AG09319 (cell line): ENCODE data around the gene GLI2.

Experiments used
- DNase-seq: peaks from one replicate; pipeline ENCODE4 v3.0.0-alpha.2; 2010; ENCODE audit warnings: low read depth; ENCODE audit errors: extremely low read depth
- CTCF ChIP-seq: IDR thresholded peaks from 2 replicates; pipeline ENCODE4 v1.5.1; 2011; ENCODE audit warnings: low read depth, mild to moderate bottlenecking, inconsistent platforms, low read length, moderate library complexity

Gene GLI2

GRCh38 chr2:120748310-120748709, 12.6 kb downstream of the GLI2 start:
- DNase-seq, result no peak
- TF ChIP-seq CTCF, result no peak

- DNase-seq, result no peak
Observed at GRCh38 chr2:120748741-120749140, 13.1 kb downstream of the GLI2 start.

DNA sequence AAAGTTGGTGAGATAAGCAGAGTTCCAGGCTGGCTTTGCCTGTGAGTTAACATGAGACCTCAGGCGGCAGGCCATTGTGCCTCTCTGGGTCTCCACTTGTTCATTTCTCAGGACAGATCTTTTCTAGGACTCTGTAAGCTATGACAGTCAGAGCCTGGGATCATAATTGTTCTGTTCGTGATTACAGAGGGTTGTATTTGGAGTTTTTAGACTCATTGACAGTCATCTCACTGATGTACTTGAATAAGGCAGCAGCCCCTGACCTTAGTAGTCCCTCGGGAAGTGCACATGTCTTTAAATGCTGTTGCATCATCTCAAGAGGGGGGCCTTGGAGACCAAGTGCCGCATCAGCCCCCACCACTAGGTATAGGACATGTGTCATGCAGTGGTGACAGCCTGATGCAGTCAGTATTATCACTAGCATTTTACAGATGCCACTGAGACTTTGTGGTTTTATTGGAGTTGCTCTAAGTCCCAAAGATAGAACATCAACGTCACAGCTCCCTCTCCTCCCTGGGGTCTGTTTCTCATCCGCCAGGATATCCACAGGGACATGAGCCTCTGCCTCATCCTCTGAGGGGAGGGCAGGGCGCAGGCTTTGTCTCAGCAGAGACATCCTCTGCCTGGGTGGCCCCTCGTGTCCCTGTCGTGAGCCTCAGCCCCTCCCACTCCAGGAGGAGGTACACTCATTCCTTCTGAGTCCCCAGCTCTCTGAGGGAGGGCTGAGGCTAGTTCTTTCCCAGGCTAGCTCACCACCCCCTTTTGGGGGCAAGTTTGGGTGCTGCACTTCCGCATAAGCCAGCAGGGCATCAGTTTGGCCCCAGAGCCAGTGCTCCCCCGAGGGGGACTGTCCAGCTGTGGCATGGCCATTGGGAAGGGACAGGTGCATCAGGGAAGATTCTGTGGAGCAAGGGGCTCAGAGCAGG, 14.1 kb downstream of the GLI2 start:
- TF ChIP-seq CTCF, result no peak
- no peak for DNase-seq

More at GRCh38 chr2:120748741-120749140, 13.1 kb downstream of the GLI2 start:
- no peak for TF ChIP-seq CTCF

GRCh38 chr2:120750488-120751210, 15.0 kb downstream of the GLI2 start:
- TF ChIP-seq CTCF, result no peak

GRCh38 chr2:120751553-120751952, 15.9 kb downstream of the GLI2 start:
- TF ChIP-seq CTCF, result no peak

More at GRCh38 chr2:120750488-120751210, 15.0 kb downstream of the GLI2 start:
- DNase-seq, result no peak

GRCh38 chr2:120754067-120754960, 18.6 kb downstream of the GLI2 start:
- TF ChIP-seq CTCF, result no peak
- DNase-seq, result no peak

More at GRCh38 chr2:120751553-120751952, 15.9 kb downstream of the GLI2 start:
- no peak for DNase-seq
